ENCODE results near the gene NRSN1.

- TF ChIP-seq CTCF (conservative IDR thresholded peaks at IDR 0.05 in 1 of 2, IDR thresholded peaks at IDR 0.05 in 1 of 2; ENCODE audit: low read depth in 1 of 2, low read length in 2 of 2): no peak
- TF ChIP-seq EZH2 (IDR thresholded peaks at IDR 0.05; ENCODE audit: low read length, missing control alignments): no peak
These were observed 19.7 kb downstream of the NRSN1 start for GRCh38 chr6:24145690-24146131.
